Mesenchymal stem cell (in vitro differentiated cells and primary cell): Measurements from ENCODE around the gene TSSC4.

Experiments used
- DNase-seq: peaks from one replicate; pipeline ENCODE4 v3.0.0-alpha.2; 2013
- H2AFZ ChIP-seq: one replicate; pipeline ENCODE4 v1.6.1; 2013; ENCODE audit warnings: low read depth, mild to moderate bottlenecking, control low read depth, inconsistent platforms, low read length, moderate library complexity
- H2AK5ac ChIP-seq: 2 replicates; pipeline ENCODE4 v1.6.1; 2013; ENCODE audit warnings: low read length, moderate library complexity, mild to moderate bottlenecking, inconsistent platforms; ENCODE audit not compliant: severe bottlenecking
- H2BK120ac ChIP-seq: one replicate; pipeline ENCODE4 v1.6.1; 2013; ENCODE audit warnings: low read depth, mild to moderate bottlenecking, inconsistent platforms, low read length, moderate library complexity
- H2BK12ac ChIP-seq, 2 experiments: one replicate each; pipeline ENCODE4 v1.6.1; 2013; ENCODE audit warnings: inconsistent platforms in 2 of 2, low read length in 2 of 2, mild to moderate bottlenecking in 2 of 2, moderate library complexity in 2 of 2, control low read depth in 1 of 2
- H2BK15ac ChIP-seq: one replicate; pipeline ENCODE4 v1.6.1; 2013; ENCODE audit warnings: mild to moderate bottlenecking, low read depth, inconsistent platforms; ENCODE audit not compliant: poor library complexity, severe bottlenecking
- H2BK5ac ChIP-seq: 2 replicates; pipeline ENCODE4 v1.6.1; 2013; ENCODE audit warnings: low read depth, mild to moderate bottlenecking, low read length, control low read depth, inconsistent platforms; ENCODE audit not compliant: poor library complexity, severe bottlenecking
- H3K14ac ChIP-seq, 2 experiments: one replicate each; pipeline ENCODE4 v1.6.1; 2013; ENCODE audit warnings: inconsistent platforms in 2 of 2, low read length in 2 of 2, control low read depth in 1 of 2, mild to moderate bottlenecking in 1 of 2, moderate library complexity in 1 of 2
- H3K18ac ChIP-seq, 2 experiments: one replicate each; pipeline ENCODE4 v1.6.1; 2013; ENCODE audit warnings: inconsistent platforms in 2 of 2, low read length in 2 of 2, control low read depth in 1 of 2, low read depth in 1 of 2, mild to moderate bottlenecking in 1 of 2
- H3K23ac ChIP-seq, 2 experiments: one replicate each; pipeline ENCODE4 v1.6.1; 2013; ENCODE audit warnings: inconsistent platforms in 2 of 2, low read length in 2 of 2, mild to moderate bottlenecking in 2 of 2, moderate library complexity in 2 of 2, control low read depth in 1 of 2
- H3K27ac ChIP-seq: 2 replicates; pipeline ENCODE4 v1.5.1; 2013; ENCODE audit warnings: mild to moderate bottlenecking, moderate library complexity, low read length, control low read depth, inconsistent platforms; ENCODE audit not compliant: poor library complexity, severe bottlenecking
- H3K27me3 ChIP-seq, 2 experiments: 2 replicates each; pipeline versions ENCODE4 v1.6.1 to v1.7.0; 2013; ENCODE audit warnings: low read length in 2 of 2, mild to moderate bottlenecking in 2 of 2, moderate library complexity in 2 of 2, control low read depth in 1 of 2, inconsistent platforms in 1 of 2; ENCODE audit not compliant: control insufficient read depth in 1 of 2, insufficient read depth in 1 of 2
- H3K36me3 ChIP-seq, 2 experiments: 2 replicates each; pipeline versions ENCODE4 v1.6.1 to v1.7.0; 2013; ENCODE audit warnings: low read length in 2 of 2, control low read depth in 1 of 2, inconsistent platforms in 1 of 2, low read depth in 1 of 2, mild to moderate bottlenecking in 1 of 2; ENCODE audit not compliant: insufficient read depth in 2 of 2, control insufficient read depth in 1 of 2
- H3K4ac ChIP-seq, 2 experiments: one replicate each; pipeline ENCODE4 v1.6.1; 2013; ENCODE audit warnings: inconsistent platforms in 2 of 2, low read length in 2 of 2, mild to moderate bottlenecking in 2 of 2, moderate library complexity in 2 of 2, control low read depth in 1 of 2, low read depth in 1 of 2
- H3K4me1 ChIP-seq: 2 replicates; pipeline ENCODE4 v1.6.1; 2013; ENCODE audit warnings: low read depth, low read length, control low read depth; ENCODE audit not compliant: control insufficient read depth, insufficient read depth
- H3K4me2 ChIP-seq: 2 replicates; pipeline ENCODE4 v1.6.1; 2013; ENCODE audit warnings: low read length, mild to moderate bottlenecking, inconsistent platforms; ENCODE audit not compliant: poor library complexity, severe bottlenecking
- H3K4me3 ChIP-seq, 2 experiments: 2 replicates each; pipeline versions ENCODE4 v1.5.1 to v1.7.0; 2013; ENCODE audit warnings: low read length in 2 of 2, mild to moderate bottlenecking in 2 of 2, control low read depth in 1 of 2, low read depth in 1 of 2; ENCODE audit not compliant: insufficient read depth in 1 of 2
- H3K79me1 ChIP-seq: replicated peaks from 2 replicates; pipeline ENCODE4 v1.6.1; 2013; ENCODE audit warnings: mild to moderate bottlenecking, control low read depth, low read length, inconsistent platforms; ENCODE audit not compliant: poor library complexity, severe bottlenecking
- H3K9ac ChIP-seq: 2 replicates; pipeline ENCODE4 v1.7.0; 2013; ENCODE audit warnings: mild to moderate bottlenecking, low read length, moderate library complexity
- H3K9me3 ChIP-seq: 2 replicates; pipeline ENCODE4 v1.7.0; 2013; ENCODE audit warnings: mild to moderate bottlenecking, low read length; ENCODE audit not compliant: control insufficient read depth
- H4K8ac ChIP-seq: one replicate; pipeline ENCODE4 v1.6.1; 2013; ENCODE audit warnings: inconsistent platforms, mild to moderate bottlenecking, low read length, moderate library complexity
- H4K91ac ChIP-seq: one replicate; pipeline ENCODE4 v1.6.1; 2013; ENCODE audit warnings: mild to moderate bottlenecking, low read length, inconsistent platforms
- whole genome bisulfite sequencing: methylation state at CpG from one replicate; pipeline ENCODE4 v1.1.7; 2013; ENCODE audit warnings: mixed read lengths; 5-methylcytosine and 5-hydroxymethylcytosine counted together

TSSC4 gene

GRCh38 chr11:2424811-2425495 is 24.4 kb downstream of the TSSC4 start:
- Histone ChIP-seq H2BK120ac (no peak overlapping the region), H3K4me1 (peaks cover 7% of the 10 kb centered on the region), H3K9ac (no peak overlapping the region), H3K79me1 (no peaks in the 10 kb centered on the region), H3K4me3 (peak overlapping the region in 1 of 2 experiments; percentile 4), H3K27me3 (peaks cover 8 to 48% of the 10 kb centered on the region in 2 experiments), H4K91ac (no peak overlapping the region), H2AFZ (no peak overlapping the region), H3K14ac (no peak overlapping the region), H4K8ac (no peak overlapping the region), H3K27ac (no peak overlapping the region), H2BK15ac (no peak overlapping the region), H3K9me3 (no peaks in the 10 kb centered on the region), H2AK5ac (no peak overlapping the region), H2BK12ac (no peak overlapping the region), H3K4ac (no peak overlapping the region), H3K18ac (no peak overlapping the region), H3K36me3 (no peaks in the 10 kb centered on the region), H3K4me2 (no peak overlapping the region), H2BK5ac (no peak overlapping the region), H3K23ac (no peak overlapping the region)
- no peak for DNase-seq
- 88% methylated on average over 28 of the region's 28 CpGs for WGBS

GRCh38 chr11:2425506-2425905 is 25.0 kb downstream of the TSSC4 start:
- Histone ChIP-seq H3K79me1 (no peaks in the 10 kb centered on the region), H3K4me1 (peaks cover 3% of the 10 kb centered on the region), H3K9ac (no peak overlapping the region), H3K27ac (no peak overlapping the region), H4K8ac (no peak overlapping the region), H2BK15ac (no peak overlapping the region), H2BK12ac (no peak overlapping the region), H3K4me3 (no peak overlapping the region), H3K4ac (no peak overlapping the region), H3K18ac (no peak overlapping the region), H3K36me3 (no peaks in the 10 kb centered on the region), H2AFZ (no peak overlapping the region), H3K23ac (no peak overlapping the region), H2AK5ac (no peak overlapping the region), H3K14ac (no peak overlapping the region), H2BK120ac (no peak overlapping the region), H4K91ac (no peak overlapping the region), H3K4me2 (no peak overlapping the region), H2BK5ac (no peak overlapping the region), H3K9me3 (no peaks in the 10 kb centered on the region), H3K27me3 (peaks cover 8 to 48% of the 10 kb centered on the region in 2 experiments)
- WGBS = 87% methylated on average over 8 of the region's 8 CpGs
- DNase-seq = no peak

GRCh38 chr11:2426221-2426620 is 25.7 kb downstream of the TSSC4 start:
- H2AK5ac ChIP-seq = no peak overlapping the region
- no peaks in the 10 kb centered on the region for H3K36me3 ChIP-seq
- H3K9me3 ChIP-seq = no peaks in the 10 kb centered on the region
- no peak overlapping the region for H3K18ac ChIP-seq
- no peak overlapping the region for H2BK15ac ChIP-seq
- no peak overlapping the region for H3K14ac ChIP-seq
- no peak overlapping the region for H2BK5ac ChIP-seq
- DNase-seq = no peak
- H3K4ac ChIP-seq = no peak overlapping the region
- H3K79me1 ChIP-seq = no peaks in the 10 kb centered on the region
- H2BK12ac ChIP-seq = no peak overlapping the region
- H3K4me2 ChIP-seq = no peak overlapping the region
- H4K8ac ChIP-seq = no peak overlapping the region
- no peak overlapping the region for H3K23ac ChIP-seq
- H3K27me3 ChIP-seq = peaks cover 8 to 45% of the 10 kb centered on the region in 2 experiments
- no peak overlapping the region for H4K91ac ChIP-seq
- 84% methylated on average over 13 of the region's 13 CpGs for WGBS
- H3K9ac ChIP-seq = no peak overlapping the region
- no peak overlapping the region for H2AFZ ChIP-seq
- H3K4me3 ChIP-seq = no peak overlapping the region
- H2BK120ac ChIP-seq = no peak overlapping the region
- H3K27ac ChIP-seq = no peak overlapping the region
- H3K4me1 ChIP-seq = no peaks in the 10 kb centered on the region

- no peak overlapping the region for H2BK120ac ChIP-seq
- H3K27ac ChIP-seq = no peak overlapping the region
- peaks cover 8 to 46% of the 10 kb centered on the region in 2 experiments for H3K27me3 ChIP-seq
- H2AK5ac ChIP-seq = no peak overlapping the region
- H3K14ac ChIP-seq = no peak overlapping the region
- no peak overlapping the region for H4K8ac ChIP-seq
- no peak for DNase-seq
- no peak overlapping the region for H2BK12ac ChIP-seq
- no peak overlapping the region for H3K4me3 ChIP-seq
- H2BK15ac ChIP-seq = no peak overlapping the region
- no peak overlapping the region for H4K91ac ChIP-seq
- H3K4me1 ChIP-seq = no peaks in the 10 kb centered on the region
- H2AFZ ChIP-seq = no peak overlapping the region
- WGBS = 86% methylated on average over 14 of the region's 14 CpGs
- H3K18ac ChIP-seq = no peak overlapping the region
- no peaks in the 10 kb centered on the region for H3K79me1 ChIP-seq
- H2BK5ac ChIP-seq = no peak overlapping the region
- no peak overlapping the region for H3K4ac ChIP-seq
- H3K23ac ChIP-seq = no peak overlapping the region
- no peaks in the 10 kb centered on the region for H3K9me3 ChIP-seq
- no peak overlapping the region for H3K9ac ChIP-seq
- H3K4me2 ChIP-seq = no peak overlapping the region
- no peaks in the 10 kb centered on the region for H3K36me3 ChIP-seq
Measured at GRCh38 chr11:2426826-2427521, 26.4 kb downstream of the TSSC4 start.
